Endodermal cell (in vitro differentiated cells): Measurements from ENCODE around the gene DAPK2. TPM values are rescaled to one million over a fixed set of nuclear protein-coding genes. Genes with fewer than 3 reads are reported as not detected.
A peak's percentile ranks its signal among the peaks of the same experiment; 100 is the strongest.

Experiments used
- DNase-seq: peaks from one replicate; pipeline ENCODE4 v3.0.0-alpha.2; 2017
- H3K27ac ChIP-seq: 2 replicates; pipeline ENCODE4 v1.5.1; 2013; ENCODE audit warnings: mild to moderate bottlenecking, low read depth, low read length, moderate library complexity
- H3K27me3 ChIP-seq: 2 replicates; pipeline ENCODE4 v1.6.1; 2013; ENCODE audit warnings: mild to moderate bottlenecking, low read length, moderate library complexity; ENCODE audit not compliant: insufficient read depth, control insufficient read depth, poor library complexity, severe bottlenecking
- H3K36me3 ChIP-seq: 2 replicates; pipeline ENCODE4 v1.7.0; 2013; ENCODE audit warnings: mild to moderate bottlenecking, low read length, moderate library complexity; ENCODE audit not compliant: control insufficient read depth, insufficient read depth
- H3K4me1 ChIP-seq: one replicate; pipeline ENCODE4 v1.7.0; 2013; ENCODE audit warnings: low read length; ENCODE audit not compliant: control insufficient read depth, insufficient read depth
- H3K4me3 ChIP-seq: 2 replicates; pipeline ENCODE4 v1.5.1; 2013; ENCODE audit warnings: mild to moderate bottlenecking, low read length, moderate library complexity
- H3K9ac ChIP-seq: 2 replicates; pipeline ENCODE4 v1.6.1; 2013; ENCODE audit warnings: mild to moderate bottlenecking, low read length, moderate library complexity; ENCODE audit not compliant: poor library complexity, severe bottlenecking; ENCODE audit errors: extremely low read depth
- H3K9me3 ChIP-seq: 2 replicates; pipeline ENCODE4 v1.6.1; 2013; ENCODE audit warnings: mild to moderate bottlenecking, low read length, moderate library complexity; ENCODE audit not compliant: control insufficient read depth
- H3K27ac Mint-ChIP-seq: 2 replicates; pipeline ENCODE4 v1.8.0; 2020; ENCODE audit warnings: mixed read lengths
- H3K27me3 Mint-ChIP-seq: 2 replicates; pipeline ENCODE4 v1.8.0; 2021; ENCODE audit warnings: mild to moderate bottlenecking, mixed read lengths; ENCODE audit not compliant: insufficient read depth
- H3K36me3 Mint-ChIP-seq: 2 replicates; pipeline ENCODE4 v1.8.0; 2020; ENCODE audit warnings: low read depth, mixed read lengths
- H3K4me1 Mint-ChIP-seq: 2 replicates; pipeline ENCODE4 v1.8.0; 2020; ENCODE audit warnings: mixed read lengths
- H3K4me3 Mint-ChIP-seq: 2 replicates; pipeline ENCODE4 v1.8.0; 2020; ENCODE audit warnings: mild to moderate bottlenecking, moderate library complexity, mixed read lengths
- H3K9me3 Mint-ChIP-seq: 2 replicates; pipeline ENCODE4 v1.8.0; 2020; ENCODE audit warnings: mild to moderate bottlenecking, mixed read lengths
- WGBS, 2 experiments: methylation state at CpG; one replicate each; pipeline versions ENCODE4 v1.1.5 to v1.1.7; 2013; ENCODE audit warnings: missing lambda C conversion rate in 2 of 2, mixed read lengths in 1 of 2; ENCODE audit not compliant: insufficient coverage in 1 of 2, insufficient read length in 1 of 2; 5-methylcytosine and 5-hydroxymethylcytosine counted together
- total RNA-seq, 2 donors: library from RNA; stranded (reverse); fragmentation: NEBNext Ultra II Directional in 1 of 2; extraction: Animal tissue kit (Norgen Biotek cat#: 25700) in 1 of 2; gene quantifications; 2 replicates in 1 of 2; 3 replicates in 1 of 2; pipeline ENCODE4 v1.2.1, GENCODE V29; 2021
- TF ChIP-seq, protein P1 (sequence below): fragments of 200-600 bp; sonication (generic); conservative IDR thresholded peaks from 2 replicates; pipeline ENCODE4 v1.5.0; 2021; ENCODE audit warnings: antibody characterized with exemption, mild to moderate bottlenecking

The DAPK2 gene
- total RNA-seq, 2 donors from 2014 or later = 2.4 to 2.6 TPM

DNA sequence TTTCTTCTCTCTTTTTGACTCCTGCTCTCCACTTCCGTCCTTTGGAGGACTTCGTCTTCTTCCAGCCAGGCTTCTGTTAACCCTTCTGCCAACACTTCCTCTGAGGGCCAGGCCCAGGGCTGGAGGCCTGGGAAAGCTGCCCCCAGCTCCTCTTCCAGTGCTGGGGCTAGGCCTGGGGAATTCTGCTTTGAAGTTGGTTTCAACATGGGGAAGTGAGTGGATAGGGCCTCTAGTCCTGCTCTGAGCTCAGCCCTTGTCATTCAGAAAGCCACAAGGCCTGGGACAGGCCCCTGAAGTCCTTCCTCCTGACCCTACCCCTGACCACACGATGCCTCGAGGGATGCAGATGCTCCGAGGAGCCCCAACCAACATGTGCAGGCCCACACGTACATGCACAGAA lies 158.7 kb downstream of the DAPK2 start:
- WGBS, 2 experiments = 93% methylated on average over 5 of the region's 6 CpGs; no CpG with 5 or more reads in 1 of the 2 experiments
- no peaks in the 10 kb centered on the region for H3K36me3 ChIP-seq
- Mint-ChIP-seq H3K4me3 (no peak overlapping the region), H3K27ac (no peak overlapping the region), H3K27me3 (peaks cover 47% of the 10 kb centered on the region), H3K9me3 (no peaks in the 10 kb centered on the region), H3K4me1 (peaks cover 7% of the 10 kb centered on the region), H3K36me3 (no peaks in the 10 kb centered on the region)
- no peak overlapping the region for H3K9ac ChIP-seq
- DNase-seq = peak; percentile 25
- no peak overlapping the region for H3K27ac ChIP-seq
- H3K27me3 ChIP-seq = peaks cover 41% of the 10 kb centered on the region
- no peak overlapping the region for H3K4me3 ChIP-seq
- TF ChIP-seq, protein P1, sequence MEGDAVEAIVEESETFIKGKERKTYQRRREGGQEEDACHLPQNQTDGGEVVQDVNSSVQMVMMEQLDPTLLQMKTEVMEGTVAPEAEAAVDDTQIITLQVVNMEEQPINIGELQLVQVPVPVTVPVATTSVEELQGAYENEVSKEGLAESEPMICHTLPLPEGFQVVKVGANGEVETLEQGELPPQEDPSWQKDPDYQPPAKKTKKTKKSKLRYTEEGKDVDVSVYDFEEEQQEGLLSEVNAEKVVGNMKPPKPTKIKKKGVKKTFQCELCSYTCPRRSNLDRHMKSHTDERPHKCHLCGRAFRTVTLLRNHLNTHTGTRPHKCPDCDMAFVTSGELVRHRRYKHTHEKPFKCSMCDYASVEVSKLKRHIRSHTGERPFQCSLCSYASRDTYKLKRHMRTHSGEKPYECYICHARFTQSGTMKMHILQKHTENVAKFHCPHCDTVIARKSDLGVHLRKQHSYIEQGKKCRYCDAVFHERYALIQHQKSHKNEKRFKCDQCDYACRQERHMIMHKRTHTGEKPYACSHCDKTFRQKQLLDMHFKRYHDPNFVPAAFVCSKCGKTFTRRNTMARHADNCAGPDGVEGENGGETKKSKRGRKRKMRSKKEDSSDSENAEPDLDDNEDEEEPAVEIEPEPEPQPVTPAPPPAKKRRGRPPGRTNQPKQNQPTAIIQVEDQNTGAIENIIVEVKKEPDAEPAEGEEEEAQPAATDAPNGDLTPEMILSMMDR = no peak
- H3K4me1 ChIP-seq = no peaks in the 10 kb centered on the region
- H3K9me3 ChIP-seq = no peaks in the 10 kb centered on the region

DNA sequence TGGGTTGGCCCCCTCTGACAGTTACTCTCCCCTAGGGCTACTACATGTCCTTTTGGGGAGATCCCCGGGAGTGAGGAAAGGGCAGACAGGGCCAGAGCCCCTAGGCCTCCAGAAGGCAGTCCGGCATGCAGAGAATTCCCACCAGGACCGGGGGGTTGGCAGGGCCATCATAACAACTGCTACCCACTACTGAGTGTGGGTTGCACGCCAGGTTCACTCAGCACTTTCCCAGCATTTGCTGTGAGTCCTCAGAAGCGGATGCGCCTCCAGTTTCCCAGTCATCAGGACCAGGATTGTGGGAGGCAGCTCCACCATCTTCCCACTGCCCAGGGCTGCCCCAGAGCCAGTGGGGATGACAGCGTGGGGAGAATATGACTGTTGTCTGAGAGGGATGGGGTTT lies 161.3 kb downstream of the DAPK2 start:
- Histone ChIP-seq H3K9ac (no peak overlapping the region), H3K4me1 (no peaks in the 10 kb centered on the region), H3K4me3 (no peak overlapping the region), H3K27ac (no peak overlapping the region), H3K36me3 (no peaks in the 10 kb centered on the region), H3K27me3 (peaks cover 68% of the 10 kb centered on the region), H3K9me3 (no peaks in the 10 kb centered on the region)
- Mint-ChIP-seq H3K4me1 (peaks cover 7% of the 10 kb centered on the region), H3K27me3 (peaks cover 73% of the 10 kb centered on the region), H3K36me3 (no peaks in the 10 kb centered on the region), H3K4me3 (no peak overlapping the region), H3K27ac (no peak overlapping the region), H3K9me3 (no peaks in the 10 kb centered on the region)
- no peak for DNase-seq
- WGBS, 2 experiments = 95% methylated on average over 7 of the region's 7 CpGs; no CpG with 5 or more reads in 1 of the 2 experiments
- TF ChIP-seq, protein P1 = no peak

DNA sequence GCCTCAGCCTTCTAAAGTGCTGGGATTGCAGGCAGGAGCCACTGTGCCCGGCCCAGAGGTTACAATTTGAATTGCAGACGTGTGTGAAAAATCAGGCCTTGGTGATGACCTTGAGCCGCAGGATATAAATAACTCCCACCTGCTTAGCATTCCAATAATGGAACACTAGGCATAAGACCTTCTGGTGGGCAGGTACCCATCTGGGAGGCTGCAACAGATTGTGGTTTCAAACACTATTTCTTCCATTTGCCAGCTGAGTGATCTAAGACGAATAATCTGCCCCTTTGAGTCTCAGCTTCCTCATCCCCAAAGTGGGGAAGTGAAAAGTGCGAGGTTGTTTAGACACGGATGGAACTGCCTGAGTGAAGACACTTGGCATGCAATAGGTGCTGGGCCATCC lies 164.9 kb downstream of the DAPK2 start:
- Mint-ChIP-seq H3K27me3 (peaks cover 75% of the 10 kb centered on the region), H3K4me3 (no peak overlapping the region), H3K27ac (no peak overlapping the region), H3K4me1 (peaks cover 16% of the 10 kb centered on the region), H3K9me3 (no peaks in the 10 kb centered on the region), H3K36me3 (no peaks in the 10 kb centered on the region)
- TF ChIP-seq, protein P1 = no peak
- Histone ChIP-seq H3K9me3 (no peaks in the 10 kb centered on the region), H3K27me3 (peaks cover 68% of the 10 kb centered on the region), H3K36me3 (no peaks in the 10 kb centered on the region), H3K9ac (no peak overlapping the region), H3K27ac (no peak overlapping the region), H3K4me1 (no peaks in the 10 kb centered on the region), H3K4me3 (no peak overlapping the region)
- 89 to 95% methylated on average over 4 to 6 of the region's 6 CpGs for WGBS, 2 experiments
- no peak for DNase-seq
